OCI-LY1 (cell line): ENCODE data around the gene AP1B1.

Source experiments
- H2AFZ ChIP-seq: fragments of 200-600 bp; sonication (generic), shearing (Covaris generic); 2 replicates; pipeline ENCODE4 v1.6.0; 2014; ENCODE audit warnings: antibody characterized with exemption, mild to moderate bottlenecking, low read length
- H3F3A ChIP-seq: fragments of 200-600 bp; sonication (generic), shearing (Covaris generic); 2 replicates; pipeline ENCODE4 v1.6.0; 2014; ENCODE audit warnings: mild to moderate bottlenecking, antibody characterized with exemption, low read length, moderate library complexity; ENCODE audit not compliant: insufficient read depth
- H3K27ac ChIP-seq: fragments of 200-600 bp; sonication (generic); 2 replicates; pipeline ENCODE4 v1.5.1; 2014; ENCODE audit warnings: low read length, mixed run types, mild to moderate bottlenecking, low read depth; ENCODE audit not compliant: poor library complexity, severe bottlenecking
- H3K27me3 ChIP-seq: fragments of 200-600 bp; sonication (generic); 2 replicates; pipeline ENCODE4 v1.6.0; 2014; ENCODE audit warnings: antibody characterized with exemption, mild to moderate bottlenecking, low read length, moderate library complexity; ENCODE audit not compliant: insufficient read depth
- H3K36me3 ChIP-seq: fragments of 200-600 bp; sonication (generic); 2 replicates; pipeline ENCODE4 v1.6.1; 2014; ENCODE audit warnings: mild to moderate bottlenecking, antibody characterized with exemption, low read length, moderate library complexity, mixed read lengths; ENCODE audit not compliant: insufficient read depth
- H3K4me1 ChIP-seq: fragments of 200-600 bp; sonication (generic); 2 replicates; pipeline ENCODE4 v1.5.1; 2014; ENCODE audit warnings: mild to moderate bottlenecking, low read length, moderate library complexity; ENCODE audit not compliant: insufficient read depth, severe bottlenecking
- H3K4me2 ChIP-seq: fragments of 200-600 bp; sonication (generic), shearing (Covaris generic); 2 replicates; pipeline ENCODE4 v1.6.1; 2014; ENCODE audit warnings: low read length
- H3K4me3 ChIP-seq: fragments of 200-600 bp; sonication (generic); 2 replicates; pipeline ENCODE4 v1.5.1; 2014; ENCODE audit warnings: low read length, low read depth, mild to moderate bottlenecking, mixed read lengths; ENCODE audit not compliant: poor library complexity, severe bottlenecking
- H3K79me2 ChIP-seq: fragments of 200-600 bp; shearing (Covaris generic); 2 replicates; pipeline ENCODE4 v1.6.1; 2016; ENCODE audit warnings: mixed run types, low read length, mixed read lengths; ENCODE audit not compliant: insufficient read depth
- H3K9ac ChIP-seq: fragments of 200-600 bp; sonication (generic), shearing (Covaris generic); 2 replicates; pipeline ENCODE4 v1.6.1; 2014; ENCODE audit warnings: mild to moderate bottlenecking, low read length, mixed read lengths
- H3K9me2 ChIP-seq: fragments of 200-600 bp; sonication (generic), shearing (Covaris generic); 2 replicates; pipeline ENCODE4 v1.6.1; 2014; ENCODE audit warnings: low read depth, mild to moderate bottlenecking, low read length, mixed read lengths
- H3K9me3 ChIP-seq: fragments of 200-600 bp; shearing (Covaris generic); 2 replicates; pipeline ENCODE4 v1.6.1; 2014; ENCODE audit warnings: low read length, mixed read lengths
- H4K20me1 ChIP-seq: fragments of 200-600 bp; sonication (generic), shearing (Covaris generic); 2 replicates; pipeline ENCODE4 v1.6.0; 2016; ENCODE audit warnings: mild to moderate bottlenecking, low read length; ENCODE audit not compliant: insufficient read depth
- CTCF ChIP-seq: fragments of 200-600 bp; sonication (generic), shearing (Covaris generic); IDR thresholded peaks from 2 replicates; pipeline ENCODE4 v1.5.1; 2017; ENCODE audit warnings: mild to moderate bottlenecking, antibody characterized with exemption, low read length, moderate library complexity, mixed read lengths
- EZH2 ChIP-seq: fragments of 200-600 bp; sonication (generic), shearing (Covaris generic); IDR thresholded peaks from 2 replicates; pipeline ENCODE4 v1.8.0; 2017; ENCODE audit warnings: borderline replicate concordance, mixed run types, mild to moderate bottlenecking, antibody characterized with exemption, low read length, moderate library complexity, mixed read lengths

AP1B1 gene

DNA sequence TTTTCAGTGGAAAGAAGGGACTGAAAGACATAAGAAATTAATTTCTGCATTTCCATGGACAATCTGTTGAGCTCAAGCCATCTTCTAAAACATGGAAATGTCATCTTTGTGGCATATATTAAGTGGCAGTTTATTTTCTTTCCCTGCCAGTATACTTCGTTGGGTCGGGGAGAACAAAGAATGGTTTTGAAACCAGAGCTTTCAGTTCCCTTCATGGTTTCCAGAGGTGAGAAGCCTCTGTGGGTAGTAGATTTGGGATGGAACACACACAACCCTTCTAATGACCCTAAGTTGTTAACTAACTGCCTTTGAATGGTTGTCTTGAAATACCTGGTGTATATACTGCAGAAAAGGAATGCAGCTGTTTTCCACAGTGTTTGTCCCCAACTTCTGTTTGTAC is 99.5 kb downstream of the AP1B1 start:
- peaks cover 5% of the 10 kb centered on the region; the same call in 1 of the 2 replicates for H3F3A ChIP-seq
- no peaks in the 10 kb centered on the region for H3K27me3 ChIP-seq
- H4K20me1 ChIP-seq, result 0 out of 2 replicates have a peak, but pooled peaks cover 2% of the 10 kb centered on the region
- H3K4me1 ChIP-seq, result no peaks in the 10 kb centered on the region
- H3K36me3 ChIP-seq, result peaks cover 100% of the 10 kb centered on the region
- no peaks in the 10 kb centered on the region for H3K9me2 ChIP-seq
- H3K9me3 ChIP-seq, result no peaks in the 10 kb centered on the region
- H3K4me3 ChIP-seq, result no peak overlapping the region
- H3K27ac ChIP-seq, result no peak overlapping the region
- no peaks in the 10 kb centered on the region; the same call in 1 of the 2 replicates for H3K79me2 ChIP-seq
- H3K4me2 ChIP-seq, result no peak overlapping the region
- no peak overlapping the region for H3K9ac ChIP-seq
- no peak for TF ChIP-seq EZH2
- TF ChIP-seq CTCF, result no peak
- no peak overlapping the region for H2AFZ ChIP-seq

GRCh38 chr22:29284196-29284595 is 104.2 kb downstream of the AP1B1 start:
- Histone ChIP-seq H3K36me3 (peaks cover 97% of the 10 kb centered on the region), H4K20me1 (0 out of 2 replicates have a peak, but pooled peaks cover under 1% of the 10 kb centered on the region), H3K9me3 (no peaks in the 10 kb centered on the region)

DNA sequence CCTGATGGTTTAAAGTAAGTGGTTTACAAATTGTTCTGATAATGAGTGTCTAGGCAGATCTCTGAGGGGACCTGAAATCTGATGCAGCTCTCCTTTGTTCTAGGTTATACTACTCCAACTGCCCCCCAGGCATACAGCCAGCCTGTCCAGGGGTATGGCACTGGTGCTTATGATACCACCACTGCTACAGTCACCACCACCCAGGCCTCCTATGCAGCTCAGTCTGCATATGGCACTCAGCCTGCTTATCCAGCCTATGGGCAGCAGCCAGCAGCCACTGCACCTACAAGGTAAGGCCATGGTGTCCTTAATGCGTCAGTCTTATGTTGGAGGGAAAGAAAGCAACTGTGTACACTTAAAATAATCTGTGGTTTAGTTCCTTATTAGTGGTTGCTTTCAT is 110.4 kb downstream of the AP1B1 start:
- no peak overlapping the region for H3K27ac ChIP-seq
- peaks cover 53% of the 10 kb centered on the region for H3K79me2 ChIP-seq
- H4K20me1 ChIP-seq, result 0 out of 2 replicates have a peak, but pooled peaks cover 2% of the 10 kb centered on the region
- no peaks in the 10 kb centered on the region for H3F3A ChIP-seq
- H3K9me2 ChIP-seq, result no peaks in the 10 kb centered on the region
- no peak overlapping the region for H3K9ac ChIP-seq
- H3K9me3 ChIP-seq, result no peaks in the 10 kb centered on the region
- no peaks in the 10 kb centered on the region for H3K4me1 ChIP-seq
- no peak overlapping the region for H3K4me2 ChIP-seq
- no peak for TF ChIP-seq CTCF
- no peak for TF ChIP-seq EZH2
- no peak overlapping the region for H2AFZ ChIP-seq
- H3K27me3 ChIP-seq, result no peaks in the 10 kb centered on the region
- H3K36me3 ChIP-seq, result peaks cover 97% of the 10 kb centered on the region
- H3K4me3 ChIP-seq, result no peak overlapping the region

More at GRCh38 chr22:29284196-29284595, 104.2 kb downstream of the AP1B1 start:
- no peak for TF ChIP-seq EZH2
- Histone ChIP-seq H3K27ac (no peak overlapping the region), H3K4me1 (no peaks in the 10 kb centered on the region), H3F3A (no peaks in the 10 kb centered on the region), H3K9ac (no peak overlapping the region), H3K27me3 (no peaks in the 10 kb centered on the region), H2AFZ (no peak overlapping the region), H3K79me2 (peaks cover 7% of the 10 kb centered on the region; the same call in 1 of the 2 replicates), H3K4me3 (no peak overlapping the region), H3K4me2 (no peak overlapping the region), H3K9me2 (no peaks in the 10 kb centered on the region)
